SK-N-MC (cell line): Measurements from ENCODE around the gene CGN.

Source experiments
- DNase-seq: peaks from one replicate; pipeline ENCODE4 v3.0.0-alpha.2; 2011; ENCODE audit warnings: low read depth, low spot score
- H3K27ac ChIP-seq: fragments of 200-600 bp; sonication (generic); 2 replicates; pipeline ENCODE4 v1.5.1; 2016; ENCODE audit warnings: mixed run types
- H3K36me3 ChIP-seq: fragments of 200-600 bp; sonication (generic); 2 replicates; pipeline ENCODE4 v1.6.1; 2017; ENCODE audit warnings: antibody characterized with exemption, low read length, mixed read lengths; ENCODE audit not compliant: insufficient read depth
- H3K4me3 ChIP-seq: fragments of 200-600 bp; sonication (generic); 2 replicates; pipeline ENCODE4 v1.5.1; 2016
- H3K9ac ChIP-seq: fragments of 200-600 bp; sonication (generic); 2 replicates; pipeline ENCODE4 v1.8.0; 2017; ENCODE audit warnings: mixed run types, mixed read lengths; ENCODE audit not compliant: insufficient read length
- H3K9me3 ChIP-seq: fragments of 200-600 bp; sonication (generic); 2 replicates; pipeline ENCODE4 v1.6.1; 2017; ENCODE audit warnings: low read depth, mild to moderate bottlenecking, antibody characterized with exemption, low read length, moderate library complexity, mixed read lengths
- EZH2 ChIP-seq: fragments of 200-600 bp; sonication (generic); IDR thresholded peaks from one replicate; pipeline ENCODE4 v1.6.1; 2017; ENCODE audit warnings: antibody characterized with exemption
- FOXP2 ChIP-seq: optimal IDR thresholded peaks from 2 replicates; pipeline ENCODE3; 2011; ENCODE audit warnings: mild to moderate bottlenecking, moderate library complexity; ENCODE audit not compliant: insufficient read depth; ENCODE audit errors: extremely low read length, control extremely low read depth
- POLR2AphosphoS5 ChIP-seq: IDR thresholded peaks from 2 replicates; pipeline ENCODE4 v1.6.1; 2012; ENCODE audit warnings: mild to moderate bottlenecking, low read depth, low read length, borderline replicate concordance

The CGN gene

DNA sequence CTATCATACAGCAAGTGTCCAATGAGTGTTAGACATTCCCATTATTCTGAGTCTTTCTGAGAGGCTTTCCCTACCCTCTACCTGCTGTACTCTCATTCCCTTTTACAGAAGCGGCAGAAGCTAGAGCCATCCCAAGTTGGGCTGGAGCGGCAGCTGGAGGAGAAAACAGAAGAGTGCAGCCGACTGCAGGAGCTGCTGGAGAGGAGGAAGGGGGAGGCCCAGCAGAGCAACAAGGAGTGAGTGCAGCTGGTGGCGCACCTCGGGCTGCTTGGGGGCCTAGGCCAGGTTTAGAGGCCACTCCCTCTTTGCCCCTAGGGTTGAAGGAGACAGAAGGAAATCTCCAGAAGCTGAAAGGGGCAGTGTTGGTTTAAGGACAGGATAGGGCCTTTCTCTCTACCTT is 12.1 kb downstream of the CGN start:
- H3K27ac ChIP-seq, result no peak overlapping the region
- no peaks in the 10 kb centered on the region for H3K9me3 ChIP-seq
- H3K9ac ChIP-seq, result no peak overlapping the region
- no peak overlapping the region for H3K4me3 ChIP-seq
- no peaks in the 10 kb centered on the region for H3K36me3 ChIP-seq
- no peak for DNase-seq
- no peak for TF ChIP-seq FOXP2
- no peak for TF ChIP-seq EZH2
- TF ChIP-seq POLR2AphosphoS5, result no peak

DNA sequence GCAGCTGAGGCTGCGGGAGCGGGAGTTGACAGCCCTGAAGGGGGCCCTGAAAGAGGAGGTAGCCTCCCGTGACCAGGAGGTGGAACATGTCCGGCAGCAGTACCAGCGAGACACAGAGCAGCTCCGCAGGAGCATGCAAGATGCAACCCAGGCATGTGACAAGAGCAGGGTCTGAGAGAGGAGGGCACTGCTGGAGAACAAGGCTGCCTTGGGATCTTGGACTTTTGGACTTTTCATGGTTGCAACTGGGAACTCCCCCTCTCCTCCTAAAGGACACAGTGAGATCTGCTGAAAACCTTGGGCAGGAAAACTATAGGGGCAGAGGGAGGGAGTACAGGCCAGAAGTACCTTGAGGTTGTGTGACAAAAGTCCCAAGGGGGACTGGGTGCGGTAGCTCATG is 13.5 kb downstream of the CGN start:
- H3K27ac ChIP-seq, result no peak overlapping the region
- H3K9ac ChIP-seq, result no peak overlapping the region
- no peaks in the 10 kb centered on the region for H3K9me3 ChIP-seq
- no peak for TF ChIP-seq EZH2
- no peak for TF ChIP-seq POLR2AphosphoS5
- no peak for TF ChIP-seq FOXP2
- no peaks in the 10 kb centered on the region for H3K36me3 ChIP-seq
- H3K4me3 ChIP-seq, result no peak overlapping the region
- no peak for DNase-seq

DNA sequence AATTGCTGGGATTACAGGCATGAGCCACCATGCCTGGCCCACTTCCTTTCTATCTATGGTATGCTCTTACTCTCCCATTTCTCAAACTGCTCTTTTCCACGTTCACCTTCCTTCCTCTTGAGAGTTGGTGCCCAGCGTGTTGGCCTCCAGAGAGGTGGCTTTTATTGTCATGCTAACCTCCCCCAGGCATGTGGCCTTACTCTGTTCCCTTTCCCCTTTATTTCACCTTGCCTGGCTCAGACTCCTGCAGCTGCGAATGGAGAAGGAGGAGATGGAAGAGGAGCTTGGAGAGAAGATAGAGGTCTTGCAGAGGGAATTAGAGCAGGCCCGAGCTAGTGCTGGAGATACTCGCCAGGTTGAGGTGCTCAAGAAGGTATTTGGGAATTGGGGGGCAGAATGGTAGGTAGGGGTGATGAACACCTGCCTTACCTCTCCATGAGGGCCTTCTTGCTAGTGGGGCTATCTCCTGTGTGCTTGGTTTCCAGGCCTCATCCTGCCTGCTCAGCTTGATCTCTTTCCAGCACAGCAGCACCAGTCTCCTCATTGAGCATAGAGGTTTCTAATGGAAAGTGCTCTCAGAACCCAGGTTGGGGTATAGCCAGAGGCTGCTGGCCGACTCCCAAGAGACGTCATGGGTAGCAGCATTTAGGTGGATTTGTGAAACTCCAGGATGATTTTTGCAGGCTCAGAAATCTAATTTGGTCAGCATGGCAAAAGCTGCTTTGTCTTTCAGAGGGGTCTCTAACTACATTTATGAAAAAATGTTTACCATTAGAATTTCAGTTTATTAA is 15.7 kb downstream of the CGN start:
- no peak for DNase-seq
- H3K9me3 ChIP-seq, result no peaks in the 10 kb centered on the region
- H3K4me3 ChIP-seq, result no peak overlapping the region
- no peaks in the 10 kb centered on the region for H3K36me3 ChIP-seq
- TF ChIP-seq EZH2, result no peak
- no peak for TF ChIP-seq POLR2AphosphoS5
- TF ChIP-seq FOXP2, result no peak
- no peak overlapping the region for H3K27ac ChIP-seq
- no peak overlapping the region for H3K9ac ChIP-seq

DNA sequence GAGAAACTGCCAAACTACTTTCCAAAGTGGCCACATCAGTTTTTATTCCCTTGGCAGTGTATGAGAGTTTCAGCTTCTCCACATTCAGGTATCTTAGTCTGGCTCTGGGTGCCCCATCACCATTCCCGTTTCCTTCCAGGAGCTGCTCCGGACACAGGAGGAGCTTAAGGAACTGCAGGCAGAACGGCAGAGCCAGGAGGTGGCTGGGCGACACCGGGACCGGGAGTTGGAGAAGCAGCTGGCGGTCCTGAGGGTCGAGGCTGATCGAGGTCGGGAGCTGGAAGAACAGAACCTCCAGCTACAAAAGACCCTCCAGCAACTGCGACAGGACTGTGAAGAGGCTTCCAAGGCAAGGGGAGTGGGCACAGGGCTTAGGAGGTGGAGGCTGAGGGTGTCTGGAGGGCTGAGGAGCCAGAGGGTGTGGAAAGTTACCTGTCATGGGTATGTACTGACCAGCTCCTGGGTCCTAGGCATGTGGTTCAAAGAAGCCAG is 18.1 kb downstream of the CGN start:
- no peak overlapping the region for H3K27ac ChIP-seq
- H3K9me3 ChIP-seq, result no peaks in the 10 kb centered on the region
- TF ChIP-seq EZH2, result no peak
- no peak for TF ChIP-seq FOXP2
- no peak for TF ChIP-seq POLR2AphosphoS5
- no peak for DNase-seq
- H3K4me3 ChIP-seq, result no peak overlapping the region
- H3K9ac ChIP-seq, result no peak overlapping the region
- no peaks in the 10 kb centered on the region for H3K36me3 ChIP-seq

DNA sequence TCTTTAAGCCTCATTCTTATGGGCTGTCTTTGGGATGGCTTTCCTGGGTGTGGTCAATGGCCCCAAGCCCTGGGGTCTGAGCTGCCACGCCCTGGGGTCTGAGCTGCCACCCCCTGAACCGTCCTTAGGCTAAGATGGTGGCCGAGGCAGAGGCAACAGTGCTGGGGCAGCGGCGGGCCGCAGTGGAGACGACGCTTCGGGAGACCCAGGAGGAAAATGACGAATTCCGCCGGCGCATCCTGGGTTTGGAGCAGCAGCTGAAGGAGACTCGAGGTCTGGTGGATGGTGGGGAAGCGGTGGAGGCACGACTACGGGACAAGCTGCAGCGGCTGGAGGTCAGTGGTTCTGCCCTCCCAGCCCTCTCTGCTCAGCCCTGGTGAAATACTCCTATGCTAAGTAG is 18.6 kb downstream of the CGN start:
- no peak for TF ChIP-seq POLR2AphosphoS5
- no peak for TF ChIP-seq EZH2
- no peak for TF ChIP-seq FOXP2
- Histone ChIP-seq H3K4me3 (no peak overlapping the region), H3K9me3 (no peaks in the 10 kb centered on the region), H3K27ac (no peak overlapping the region), H3K36me3 (no peaks in the 10 kb centered on the region), H3K9ac (no peak overlapping the region)
- DNase-seq, result no peak

DNA sequence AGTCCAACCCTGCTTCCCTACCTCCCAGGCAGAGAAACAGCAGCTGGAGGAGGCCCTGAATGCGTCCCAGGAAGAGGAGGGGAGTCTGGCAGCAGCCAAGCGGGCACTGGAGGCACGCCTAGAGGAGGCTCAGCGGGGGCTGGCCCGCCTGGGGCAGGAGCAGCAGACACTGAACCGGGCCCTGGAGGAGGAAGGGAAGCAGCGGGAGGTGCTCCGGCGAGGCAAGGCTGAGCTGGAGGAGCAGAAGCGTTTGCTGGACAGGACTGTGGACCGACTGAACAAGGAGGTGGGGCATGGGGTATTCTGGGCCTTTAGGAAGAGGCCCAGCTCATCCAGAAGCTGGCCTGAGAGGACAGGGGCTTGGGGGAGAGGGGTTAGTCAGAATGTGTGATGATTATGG is 19.3 kb downstream of the CGN start:
- no peak overlapping the region for H3K4me3 ChIP-seq
- no peak overlapping the region for H3K27ac ChIP-seq
- H3K36me3 ChIP-seq, result no peaks in the 10 kb centered on the region
- no peaks in the 10 kb centered on the region for H3K9me3 ChIP-seq
- TF ChIP-seq EZH2, result no peak
- TF ChIP-seq FOXP2, result no peak
- TF ChIP-seq POLR2AphosphoS5, result no peak
- H3K9ac ChIP-seq, result no peak overlapping the region
- DNase-seq, result no peak

DNA sequence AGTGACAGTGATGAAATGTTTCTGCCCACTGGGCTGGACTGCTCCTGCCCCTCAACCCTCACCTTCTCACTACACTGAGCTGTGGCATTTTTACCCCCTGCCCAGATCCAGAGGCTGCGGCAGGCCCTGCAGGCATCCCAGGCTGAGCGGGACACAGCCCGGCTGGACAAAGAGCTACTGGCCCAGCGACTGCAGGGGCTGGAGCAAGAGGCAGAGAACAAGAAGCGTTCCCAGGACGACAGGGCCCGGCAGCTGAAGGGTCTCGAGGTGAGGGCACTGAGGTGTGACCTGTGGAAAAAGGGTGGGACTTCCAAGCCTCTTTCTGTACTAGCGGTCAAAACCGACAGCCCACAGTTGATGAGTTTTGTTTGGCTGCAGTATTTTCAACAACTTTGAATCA is 22.7 kb downstream of the CGN start:
- no peaks in the 10 kb centered on the region for H3K9me3 ChIP-seq
- no peak overlapping the region for H3K4me3 ChIP-seq
- TF ChIP-seq POLR2AphosphoS5 (no peak), EZH2 (no peak), FOXP2 (no peak)
- no peak for DNase-seq
- H3K27ac ChIP-seq, result no peak overlapping the region
- no peak overlapping the region for H3K9ac ChIP-seq
- no peaks in the 10 kb centered on the region for H3K36me3 ChIP-seq

DNA sequence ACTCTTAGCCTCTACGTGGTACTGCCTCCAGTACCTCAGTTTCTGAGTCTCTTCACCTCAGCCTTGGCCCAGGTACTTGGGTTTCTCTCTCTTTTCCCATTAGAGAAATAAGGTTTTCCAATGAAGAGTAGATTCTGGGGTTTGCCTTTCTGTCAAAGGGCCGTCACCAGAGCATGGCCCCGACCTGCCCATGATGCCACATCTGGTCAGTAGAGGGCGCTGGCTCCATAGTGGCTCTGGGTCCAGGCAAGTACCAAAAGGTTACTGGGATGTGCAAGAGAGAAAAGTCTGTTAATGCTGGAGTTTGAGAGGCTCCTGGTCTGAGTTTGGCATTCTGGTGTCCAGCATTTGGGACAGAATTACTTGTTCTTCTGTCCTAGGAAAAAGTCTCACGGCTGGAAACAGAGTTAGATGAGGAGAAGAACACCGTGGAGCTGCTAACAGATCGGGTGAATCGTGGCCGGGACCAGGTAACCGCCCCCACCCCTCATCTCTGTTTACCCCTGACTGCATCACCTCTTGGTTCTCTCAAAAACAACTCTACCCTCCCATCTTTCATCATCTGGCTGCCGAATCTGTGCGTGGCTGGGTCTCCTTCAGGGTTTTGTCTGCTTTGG is 23.6 kb downstream of the CGN start:
- H3K9ac ChIP-seq, result no peak overlapping the region
- no peaks in the 10 kb centered on the region for H3K9me3 ChIP-seq
- no peak overlapping the region for H3K27ac ChIP-seq
- no peaks in the 10 kb centered on the region for H3K36me3 ChIP-seq
- DNase-seq, result no peak
- H3K4me3 ChIP-seq, result no peak overlapping the region
- TF ChIP-seq FOXP2 (no peak), EZH2 (no peak), POLR2AphosphoS5 (no peak)
